ENCODE data around the gene INPP1. TPM values are rescaled to one million over a fixed set of nuclear protein-coding genes. Genes with fewer than 3 reads are reported as not detected.

Gene INPP1
- total and polyA plus RNA-seq, 4 donors = 9.1 to 13.2 (median 12.4) TPM

- H3K4me3 ChIP-seq (ENCODE audit: low read depth in 1 of 3, low read length in 3 of 3) = peak overlapping the region; percentile 71 to 86 (median 71)
- TF ChIP-seq MAX (IDR thresholded peaks at IDR 0.05) (no peak), JUND (IDR thresholded peaks at IDR 0.05) (no peak), YY1 (IDR thresholded peaks at IDR 0.05) (peak; percentile 46), FOXA1 (IDR thresholded peaks at IDR 0.05) (no peak), RXRA (IDR thresholded peaks at IDR 0.05) (peak; percentile 80 to 93), FOXA2 (IDR thresholded peaks at IDR 0.05) (no peak), REST (IDR thresholded peaks at IDR 0.05) (peak; percentile 13), ATF3 (IDR thresholded peaks at IDR 0.05) (no peak), SP1 (IDR thresholded peaks at IDR 0.05) (peak; percentile 28), NR2F2 (IDR thresholded peaks at IDR 0.05) (no peak), CTCF (IDR thresholded peaks at IDR 0.05; ENCODE audit: low read depth, low read length, missing input control) (peak; percentile 50), EGR1 (IDR thresholded peaks at IDR 0.05; ENCODE audit: low read depth in 2 of 2) (no peak), TAF1 (conservative IDR thresholded peaks at IDR 0.05) (no peak), ZBTB33 (IDR thresholded peaks at IDR 0.05) (no peak), HNF4A (conservative IDR thresholded peaks at IDR 0.05) (peak; percentile 37 to 48), HNF4G (IDR thresholded peaks at IDR 0.05) (no peak), GABPA (IDR thresholded peaks at IDR 0.05 in 1 of 2, conservative IDR thresholded peaks at IDR 0.05 in 1 of 2) (no peak), RAD21 (IDR thresholded peaks at IDR 0.05) (peak; percentile 72 to 73)
- 25% methylated on average over 7 of the region's 7 CpGs for WGBS
- no peak for DNase-seq (ENCODE audit: low spot score)
- no peaks in the 10 kb centered on the region for H3K36me3 ChIP-seq (ENCODE audit: control insufficient read depth in 4 of 4, insufficient read depth in 3 of 4, low read depth in 1 of 4, low read length in 3 of 4)
- peak overlapping the region; percentile 94 to 96 for H3K27ac ChIP-seq (ENCODE audit: low read depth in 1 of 2, low read length in 2 of 2)
- peak overlapping the region; percentile 55 to 89 for H3K9ac ChIP-seq (ENCODE audit: low read depth in 1 of 2, low read length in 2 of 2)
- H3K4me1 ChIP-seq (ENCODE audit: control insufficient read depth in 4 of 4, insufficient read depth in 4 of 4, low read length in 3 of 4) = peaks cover 0 to 9% (median 5%) of the 10 kb centered on the region in 4 donors
- H3K27me3 ChIP-seq (ENCODE audit: control insufficient read depth in 4 of 4, insufficient read depth in 4 of 4, low read length in 3 of 4) = no peaks in the 10 kb centered on the region
- no peaks in the 10 kb centered on the region for H3K9me3 ChIP-seq (ENCODE audit: control insufficient read depth in 4 of 4, low read length in 3 of 4)
These were observed 963 bp downstream of the INPP1 start for GRCh38 chr2:190344276-190344827.

All from liver (tissue), 9 donors.